HFF-Myc (cell line): ENCODE results near the gene GPR15.

ENCODE experiments used
- DNase-seq: peaks from one replicate; pipeline ENCODE4 v3.0.0-alpha.2; 2011; ENCODE audit warnings: low read depth; ENCODE audit errors: extremely low read depth
- H3K4me3 ChIP-seq: replicated peaks from 2 replicates; pipeline ENCODE4 v1.5.1; 2011; ENCODE audit warnings: low read depth, mild to moderate bottlenecking, control low read depth, low read length
- CTCF ChIP-seq: IDR thresholded peaks from 2 replicates; pipeline ENCODE4 v1.5.1; 2012; ENCODE audit warnings: mild to moderate bottlenecking, low read depth, low read length, control low read depth; ENCODE audit errors: missing control alignments

Gene GPR15

GRCh38 chr3:98536456-98537017 lies 4.8 kb downstream of the GPR15 start:
- H3K4me3 ChIP-seq, result no peak overlapping the region
- DNase-seq, result no peak
- no peak for TF ChIP-seq CTCF

DNA sequence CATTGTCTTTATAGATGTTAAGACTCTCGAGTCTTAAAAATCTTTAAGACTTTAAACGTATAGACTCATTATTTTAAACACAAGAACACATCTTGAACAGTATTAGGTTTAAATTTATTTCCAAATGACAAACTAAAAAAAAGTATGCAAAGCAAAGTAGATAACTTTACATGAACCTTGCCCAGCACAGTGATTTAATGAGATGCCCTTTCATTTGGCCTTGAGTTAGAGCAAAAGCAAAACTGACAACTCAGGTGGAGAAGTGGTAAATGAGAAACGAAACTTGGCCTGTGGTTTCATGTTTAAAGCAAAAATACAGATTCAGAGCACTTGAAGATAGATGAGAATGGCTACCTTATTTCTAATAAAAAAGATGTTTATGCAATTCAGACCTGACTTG lies 8.6 kb downstream of the GPR15 start:
- no peak for DNase-seq
- no peak overlapping the region for H3K4me3 ChIP-seq
- no peak for TF ChIP-seq CTCF

- no peak overlapping the region for H3K4me3 ChIP-seq
- no peak for TF ChIP-seq CTCF
- no peak for DNase-seq
Measured at GRCh38 chr3:98541695-98542094, 9.9 kb downstream of the GPR15 start.

DNA sequence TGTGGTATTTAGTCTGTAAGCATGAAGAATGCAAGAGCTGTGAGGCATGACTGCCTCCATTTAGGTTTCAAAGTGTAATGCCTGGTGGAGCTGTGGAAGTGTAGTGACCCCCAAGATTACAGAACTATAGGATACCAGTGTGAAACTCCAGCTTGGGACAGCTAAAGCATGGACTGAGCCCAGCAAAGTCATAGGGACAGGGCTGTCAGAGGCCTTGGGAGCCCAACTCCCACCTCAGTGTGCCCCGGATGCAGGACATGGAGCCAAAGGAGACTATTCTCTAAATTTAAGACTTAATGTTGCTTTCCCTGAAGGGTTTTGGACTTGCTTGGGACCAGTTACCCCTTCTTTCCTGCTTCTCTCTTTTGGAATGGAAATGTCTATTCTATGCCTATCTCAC lies 10.8 kb downstream of the GPR15 start:
- no peak overlapping the region for H3K4me3 ChIP-seq
- DNase-seq, result no peak
- TF ChIP-seq CTCF, result no peak

GRCh38 chr3:98545940-98546339 lies 14.2 kb downstream of the GPR15 start:
- no peak overlapping the region for H3K4me3 ChIP-seq
- no peak for DNase-seq
- no peak for TF ChIP-seq CTCF

- H3K4me3 ChIP-seq, result no peak overlapping the region
- DNase-seq, result no peak
- no peak for TF ChIP-seq CTCF
Measured at GRCh38 chr3:98548544-98548943, 16.8 kb downstream of the GPR15 start.

DNA sequence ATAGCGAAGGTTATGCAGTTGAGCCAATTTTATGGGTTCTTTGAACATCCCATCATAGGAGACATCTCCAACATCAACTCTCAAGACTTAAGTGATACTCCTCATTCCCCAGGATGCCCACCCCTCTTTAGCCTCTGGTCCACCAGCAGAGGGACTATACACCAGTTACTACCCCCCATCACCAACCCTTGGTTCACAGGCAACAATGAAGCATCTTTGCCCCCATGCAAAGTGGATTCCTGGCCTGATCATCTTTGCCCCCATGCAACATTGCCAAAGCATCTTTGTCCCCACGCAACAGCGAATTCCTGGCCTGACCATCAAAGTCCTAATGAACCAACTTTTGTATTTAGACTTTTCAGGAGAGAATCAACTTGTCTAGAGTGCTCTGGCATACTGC lies 19.1 kb downstream of the GPR15 start:
- no peak overlapping the region for H3K4me3 ChIP-seq
- DNase-seq, result no peak
- TF ChIP-seq CTCF, result no peak
